Cortex of kidney (tissue), 1 donor: ENCODE measurements around the gene GRK5.
"Not testable (repeated sequence)": the region's sequence is repeated elsewhere in the genome, so short reads cannot be mapped to it uniquely, and the experiment has no call there.

Experiments used
- DNase-seq: peaks from one replicate; lab custom pipeline; 2025; lab: John Stamatoyannopoulos, UW

Gene GRK5

GRCh38 chr10:119207366-119207666 lies at the start of gene GRK5:
Gene GRK5, plus strand, starts transcription at chr10:119207571. Its CDS starts 347 bp downstream, at chr10:119207918.
- DNase-seq = peak; percentile 86

- no peak for DNase-seq
Observed at GRCh38 chr10:119159332-119159731, 48.0 kb upstream of the GRK5 start.

GRCh38 chr10:119161680-119162451 lies 45.5 kb upstream of the GRK5 start:
- DNase-seq = no peak

GRCh38 chr10:119162452-119163092 lies 44.8 kb upstream of the GRK5 start:
- no peak for DNase-seq

- no peak for DNase-seq
Observed at GRCh38 chr10:119165171-119166117, 41.9 kb upstream of the GRK5 start, which contains the start of gene SFXN4. Gene SFXN4, minus strand, starts transcription at chr10:119165714. Its CDS starts 67 bp downstream, at chr10:119165647.

- no peak for DNase-seq
Observed at GRCh38 chr10:119166118-119166500, 41.3 kb upstream of the GRK5 start.

- no peak for DNase-seq
Observed at GRCh38 chr10:119166564-119166963, 40.8 kb upstream of the GRK5 start.

- DNase-seq = no peak
Observed at GRCh38 chr10:119167041-119167440, 40.3 kb upstream of the GRK5 start.

GRCh38 chr10:119174109-119174508 lies 33.3 kb upstream of the GRK5 start:
- no peak for DNase-seq

- no peak for DNase-seq
Observed at GRCh38 chr10:119176166-119176565, 31.2 kb upstream of the GRK5 start.

- DNase-seq = no peak
Observed at GRCh38 chr10:119177708-119178371, 29.5 kb upstream of the GRK5 start.

- no peak for DNase-seq
Observed at GRCh38 chr10:119178372-119179119, 28.8 kb upstream of the GRK5 start, which contains the start of gene PRDX3. Gene PRDX3, minus strand, starts transcription at chr10:119178812. Its CDS starts 22 bp downstream, at chr10:119178790.

- DNase-seq = not testable (repeated sequence)
Observed at GRCh38 chr10:119180850-119181400, 26.4 kb upstream of the GRK5 start.

- no peak for DNase-seq
Observed at GRCh38 chr10:119183664-119184412, 23.5 kb upstream of the GRK5 start.

- DNase-seq = no peak
Observed at GRCh38 chr10:119189811-119190282, 17.5 kb upstream of the GRK5 start.

GRCh38 chr10:119190353-119190752 lies 17.0 kb upstream of the GRK5 start:
- no peak for DNase-seq

GRCh38 chr10:119190954-119191785 lies 16.2 kb upstream of the GRK5 start:
- DNase-seq = no peak

GRCh38 chr10:119191881-119192280 lies 15.5 kb upstream of the GRK5 start:
- DNase-seq = no peak

- no peak for DNase-seq
Observed at GRCh38 chr10:119197921-119198320, 9.4 kb upstream of the GRK5 start.
